ENCODE measurements around the gene ACAP3. TPM values are rescaled to one million over a fixed set of nuclear protein-coding genes. Genes with fewer than 3 reads are reported as not detected.

ACAP3 gene, protein sequence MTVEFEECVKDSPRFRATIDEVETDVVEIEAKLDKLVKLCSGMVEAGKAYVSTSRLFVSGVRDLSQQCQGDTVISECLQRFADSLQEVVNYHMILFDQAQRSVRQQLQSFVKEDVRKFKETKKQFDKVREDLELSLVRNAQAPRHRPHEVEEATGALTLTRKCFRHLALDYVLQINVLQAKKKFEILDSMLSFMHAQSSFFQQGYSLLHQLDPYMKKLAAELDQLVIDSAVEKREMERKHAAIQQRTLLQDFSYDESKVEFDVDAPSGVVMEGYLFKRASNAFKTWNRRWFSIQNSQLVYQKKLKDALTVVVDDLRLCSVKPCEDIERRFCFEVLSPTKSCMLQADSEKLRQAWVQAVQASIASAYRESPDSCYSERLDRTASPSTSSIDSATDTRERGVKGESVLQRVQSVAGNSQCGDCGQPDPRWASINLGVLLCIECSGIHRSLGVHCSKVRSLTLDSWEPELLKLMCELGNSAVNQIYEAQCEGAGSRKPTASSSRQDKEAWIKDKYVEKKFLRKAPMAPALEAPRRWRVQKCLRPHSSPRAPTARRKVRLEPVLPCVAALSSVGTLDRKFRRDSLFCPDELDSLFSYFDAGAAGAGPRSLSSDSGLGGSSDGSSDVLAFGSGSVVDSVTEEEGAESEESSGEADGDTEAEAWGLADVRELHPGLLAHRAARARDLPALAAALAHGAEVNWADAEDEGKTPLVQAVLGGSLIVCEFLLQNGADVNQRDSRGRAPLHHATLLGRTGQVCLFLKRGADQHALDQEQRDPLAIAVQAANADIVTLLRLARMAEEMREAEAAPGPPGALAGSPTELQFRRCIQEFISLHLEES
- 35.3 TPM for total RNA-seq

DNA sequence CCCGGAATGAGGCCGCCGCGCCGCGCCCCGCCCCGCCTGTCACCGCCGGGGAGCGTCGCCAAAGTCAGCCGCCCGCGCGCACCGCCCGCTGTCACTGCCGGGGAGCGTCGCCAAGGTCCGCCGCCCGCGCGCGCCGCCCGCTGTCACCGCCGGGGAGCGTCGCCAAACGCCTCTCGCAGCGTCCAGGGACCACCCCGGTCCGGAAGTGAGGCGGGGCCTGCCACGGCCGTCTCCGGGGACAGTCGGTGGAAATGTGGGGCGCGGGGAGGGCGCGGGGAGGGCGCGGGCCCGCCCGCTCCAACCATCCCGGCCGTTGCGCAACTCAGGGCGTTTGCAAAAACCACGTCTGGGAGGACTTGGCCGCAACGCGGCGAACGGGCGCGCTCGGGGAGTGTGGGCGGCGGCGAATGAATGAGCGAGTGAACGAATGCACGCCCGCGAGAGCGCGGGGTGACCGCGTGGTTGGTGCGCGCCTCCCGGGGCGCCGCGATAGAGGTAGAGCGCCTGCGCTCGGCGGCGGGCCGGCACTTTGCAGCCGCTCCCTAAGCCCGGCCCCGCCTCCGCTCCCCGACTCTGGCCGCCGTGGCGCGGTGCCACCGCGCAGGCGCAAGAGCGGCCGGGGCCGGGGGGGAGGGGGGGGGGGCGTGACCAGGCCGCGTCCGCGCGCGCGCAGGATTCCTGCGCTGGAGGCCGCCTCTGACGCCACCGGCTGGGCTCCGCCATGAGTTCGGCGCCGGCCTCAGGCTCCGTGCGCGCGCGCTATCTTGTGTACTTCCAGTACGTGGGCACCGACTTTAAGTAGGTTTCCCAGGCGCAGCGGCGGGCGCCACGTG is at the start of gene ACAP3, which contains the start of gene PUSL1:
TSS of gene ACAP3 (minus strand) at position 8 of the 833 bp plus-strand sequence. CDS start 115 bp downstream, outside the sequence.
TSS of gene PUSL1 (plus strand) at position 675 of the 833 bp plus-strand sequence. CDS start at position 722, 47 bp downstream.
- peak; percentile 67 for ATAC-seq

DNA sequence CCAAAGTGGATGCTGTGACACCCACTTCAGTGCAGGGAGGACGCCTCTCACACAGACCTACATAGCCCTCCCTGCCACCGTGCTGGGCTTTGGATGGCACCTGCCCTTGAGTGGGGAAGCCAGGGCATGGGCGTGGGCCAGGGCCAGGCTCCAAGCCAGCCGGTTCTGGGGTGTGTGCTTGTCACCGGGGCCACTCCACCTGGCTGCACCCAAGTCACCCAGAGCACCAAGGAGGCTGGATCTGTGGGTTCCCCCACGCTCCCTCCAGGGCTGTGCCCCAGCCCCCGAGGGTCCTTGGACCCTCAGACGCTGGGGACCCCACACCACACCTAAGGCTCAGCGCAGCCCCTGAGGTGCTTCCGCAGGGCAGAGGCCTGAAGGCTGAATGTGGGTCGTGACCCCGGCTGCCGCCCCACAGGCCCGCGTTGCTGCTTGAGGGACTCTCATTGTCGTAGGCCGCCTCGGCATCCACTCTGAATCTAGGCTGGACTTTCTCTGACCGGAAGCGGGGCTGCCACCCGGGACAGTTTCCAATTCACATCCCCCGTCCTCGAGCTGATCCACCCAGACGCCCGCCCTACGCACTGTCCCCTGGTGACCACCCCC is 49.2 kb upstream of the ACAP3 start:
- ATAC-seq: peak; percentile 37

DNA sequence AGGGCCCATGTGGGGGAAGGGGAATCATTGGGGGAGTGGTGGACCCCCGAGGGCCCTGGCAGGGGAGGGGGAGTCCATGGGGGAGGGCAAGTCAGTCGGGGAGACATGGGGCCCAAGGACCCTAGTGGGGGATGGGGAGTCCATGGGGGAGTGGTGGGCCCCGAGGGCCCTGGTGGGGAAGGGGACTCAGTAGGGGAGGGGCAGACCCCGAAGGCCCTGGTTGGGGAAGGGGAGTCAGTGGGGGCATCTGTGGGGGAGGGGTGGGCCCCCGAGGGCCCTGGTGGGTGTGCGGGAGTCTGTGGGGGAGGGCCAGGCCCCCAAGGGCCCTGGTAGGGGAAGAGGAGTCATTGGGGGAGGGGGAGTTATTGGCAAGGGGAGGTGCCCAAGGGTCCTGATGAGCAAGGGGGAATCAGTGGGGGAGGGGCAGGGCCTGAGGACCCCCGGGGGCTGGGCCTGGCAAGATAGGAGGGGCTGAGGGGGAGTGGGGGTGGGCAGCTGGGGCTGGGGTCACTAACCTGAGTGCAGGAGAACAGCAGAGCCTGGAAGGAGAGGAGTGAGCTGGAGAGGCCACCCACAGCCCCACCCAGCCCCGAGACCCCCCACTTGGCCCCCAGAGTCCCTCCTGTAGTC is 48.6 kb upstream of the ACAP3 start:
- ATAC-seq: no peak

DNA sequence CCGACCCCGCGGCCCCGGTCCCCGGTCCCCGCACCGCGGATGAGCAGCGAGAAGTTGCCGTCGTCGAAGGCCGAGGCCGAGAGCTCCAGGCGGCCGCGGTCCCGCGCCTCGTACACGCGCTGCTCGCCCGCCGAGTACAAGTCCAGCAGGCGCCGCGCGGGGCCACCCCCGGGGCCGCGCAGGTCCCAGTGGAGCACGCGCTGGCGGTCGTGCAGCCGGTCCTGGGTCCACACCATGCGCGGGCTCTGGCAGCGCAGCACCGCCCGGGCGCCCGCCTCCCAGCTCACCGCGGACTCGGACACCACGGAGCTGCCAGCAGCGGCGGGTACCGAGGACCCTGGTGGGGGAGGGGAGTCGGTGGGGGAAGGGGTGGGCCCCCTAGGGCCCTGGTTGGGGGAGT is 47.7 kb upstream of the ACAP3 start:
- ATAC-seq: peak; percentile 25

DNA sequence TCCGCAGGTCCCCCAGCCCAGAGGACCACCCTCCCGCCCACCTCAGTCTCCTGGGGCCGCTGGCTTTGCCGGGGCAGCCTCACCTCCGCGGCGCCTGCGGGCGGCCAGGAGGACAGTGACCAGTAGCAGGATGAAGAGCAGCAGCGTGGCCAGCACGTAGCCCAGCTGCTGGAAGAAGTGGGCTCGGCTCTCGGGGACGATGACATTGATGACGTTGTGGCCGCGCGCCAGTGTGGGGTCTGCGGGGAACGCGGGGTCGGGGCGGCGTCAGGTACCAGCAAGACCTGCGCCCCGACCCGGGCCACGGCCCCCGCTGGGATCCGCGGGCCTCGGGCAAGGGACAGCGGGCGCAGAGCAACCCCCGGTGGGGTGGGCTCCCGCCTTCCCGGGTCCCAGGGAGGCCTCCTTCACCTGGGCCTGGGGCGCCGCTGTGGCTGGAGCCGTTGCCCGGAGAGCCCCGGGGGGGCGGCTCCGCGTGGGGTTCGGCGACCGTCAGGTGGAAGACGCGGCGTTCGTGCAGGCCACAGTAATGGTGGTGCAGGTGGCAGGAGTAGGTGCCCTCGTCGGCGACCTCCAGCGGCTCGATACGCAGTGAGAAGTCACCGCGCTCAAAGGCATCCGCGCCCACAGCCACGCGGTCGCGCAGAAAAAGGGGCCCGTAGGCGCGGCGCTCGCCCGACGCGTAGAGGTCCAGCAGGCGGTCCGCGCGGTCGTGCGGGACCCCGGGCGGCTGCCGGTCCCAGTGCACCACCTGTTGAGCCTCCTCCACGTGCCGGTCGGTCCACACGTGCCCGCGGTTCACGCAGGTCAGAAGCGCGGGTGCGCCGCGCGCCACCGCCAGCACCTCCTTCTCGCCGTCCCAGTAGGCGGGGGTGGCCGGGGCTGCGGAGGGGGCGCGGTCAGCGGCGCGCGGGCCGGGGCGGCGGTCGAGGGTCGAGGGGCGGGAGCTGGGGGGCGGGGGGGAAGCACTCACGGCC is 46.8 kb upstream of the ACAP3 start:
- ATAC-seq: no peak

DNA sequence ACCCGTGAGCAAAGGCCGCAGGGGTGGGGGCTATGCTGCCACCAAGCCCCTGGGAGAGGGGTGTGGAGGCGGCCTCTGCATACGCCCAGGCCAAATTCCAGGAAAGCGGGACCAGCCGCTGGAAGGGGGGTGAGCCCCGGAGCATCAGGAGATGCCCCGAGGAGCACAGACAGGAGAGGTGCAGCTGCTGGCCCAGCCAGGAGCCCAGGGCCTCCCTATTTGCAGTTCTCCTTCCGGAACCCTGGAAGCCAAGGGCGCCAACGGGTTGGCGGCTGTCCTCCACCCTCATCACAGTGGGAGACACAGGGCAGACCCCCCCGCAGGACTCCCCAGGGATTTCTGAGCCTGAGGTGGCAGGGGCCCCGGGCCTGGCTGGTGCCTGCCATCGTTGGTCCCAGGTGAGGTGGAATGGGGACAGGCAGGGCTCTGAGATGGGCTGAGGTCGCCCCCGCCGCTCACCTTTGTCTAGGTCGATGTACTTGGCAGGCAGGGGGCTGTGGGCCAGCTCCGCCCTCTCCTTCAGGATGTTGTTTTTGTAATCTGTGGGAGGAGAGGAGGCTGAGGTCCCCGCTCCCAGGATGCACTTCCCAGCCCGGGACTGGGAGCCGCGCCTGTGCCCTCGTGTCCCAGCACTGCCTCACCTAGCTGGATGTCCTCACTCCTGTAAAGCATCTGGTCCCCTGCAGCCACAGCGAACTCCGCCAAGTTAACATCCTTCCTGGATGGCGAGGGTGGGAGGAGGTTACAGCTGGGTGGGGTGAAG is 45.8 kb upstream of the ACAP3 start:
- no peak for ATAC-seq

DNA sequence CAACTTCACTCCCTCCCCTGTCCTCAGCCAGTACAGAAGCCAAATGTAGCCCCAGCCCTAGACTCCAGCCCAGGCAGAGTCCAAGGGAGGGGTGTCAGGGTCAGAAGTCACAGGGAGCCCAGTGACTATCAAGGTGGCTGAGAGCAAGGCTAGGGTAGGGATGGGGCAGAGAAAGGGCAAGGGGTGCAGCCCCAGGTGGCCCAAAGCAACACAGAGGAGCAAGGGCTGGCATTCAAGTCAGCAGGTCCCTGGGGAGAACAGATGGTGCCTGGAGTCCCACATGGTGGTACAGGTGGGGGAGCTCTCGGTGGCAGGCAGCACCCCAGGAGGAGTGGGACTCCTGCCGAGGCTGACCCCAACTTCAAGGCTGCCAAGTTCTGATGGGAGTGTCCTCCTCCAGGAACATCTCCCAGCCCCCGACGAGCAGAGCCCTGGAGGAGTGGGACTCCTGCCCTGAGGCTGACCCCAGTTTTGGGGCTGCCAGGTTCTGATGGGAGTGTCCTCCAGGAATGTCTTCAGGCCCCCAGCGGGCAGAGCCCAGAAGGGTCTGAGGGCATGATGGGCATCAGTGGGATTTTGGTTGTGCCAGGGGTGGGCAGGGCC is 45.2 kb upstream of the ACAP3 start:
- no peak for ATAC-seq

DNA sequence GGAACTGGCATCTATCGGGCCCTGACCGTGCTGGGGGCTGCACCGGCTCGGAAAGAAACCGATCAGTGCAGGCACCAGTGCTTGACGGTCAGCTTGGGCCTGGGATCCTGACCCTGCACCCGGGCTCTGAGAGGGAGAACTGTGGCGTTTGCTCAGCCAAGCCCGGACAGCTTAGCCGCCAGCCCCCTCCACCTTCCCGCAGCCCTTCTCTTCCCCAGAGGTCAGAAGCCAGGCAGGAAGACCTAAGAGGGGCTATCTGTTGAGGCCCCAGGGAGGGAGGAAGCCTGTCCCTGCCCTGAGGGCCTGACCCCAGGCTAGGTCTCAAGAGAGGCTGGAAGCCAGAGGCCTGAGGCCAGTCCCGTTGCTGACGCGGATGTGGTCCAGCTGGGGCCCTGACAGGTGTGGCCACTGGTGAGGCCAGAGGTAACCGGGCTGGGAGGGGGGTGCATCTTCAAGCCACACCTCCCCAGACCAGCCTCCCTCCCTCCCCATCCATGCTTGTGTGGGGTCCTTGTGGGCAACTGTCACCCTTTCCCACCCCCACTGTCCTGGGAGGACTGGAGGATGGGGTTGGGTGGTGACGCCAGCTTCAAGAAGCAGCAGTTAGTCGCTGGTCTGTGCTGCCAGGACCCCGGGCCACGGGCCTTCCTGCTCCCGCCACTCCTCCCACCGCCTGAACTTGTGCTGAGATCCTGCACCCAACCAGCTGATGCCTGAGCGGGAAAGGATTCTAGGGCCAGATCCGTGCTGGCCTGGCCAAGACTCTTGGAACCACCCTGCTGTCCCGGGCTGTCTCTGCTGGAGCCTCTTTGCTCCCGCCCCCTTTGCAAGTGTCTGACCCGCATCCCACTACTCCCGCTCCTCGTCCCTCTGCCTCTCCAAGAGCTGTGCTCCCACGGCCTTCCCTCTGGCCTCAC is 44.0 kb upstream of the ACAP3 start:
- no peak for ATAC-seq

DNA sequence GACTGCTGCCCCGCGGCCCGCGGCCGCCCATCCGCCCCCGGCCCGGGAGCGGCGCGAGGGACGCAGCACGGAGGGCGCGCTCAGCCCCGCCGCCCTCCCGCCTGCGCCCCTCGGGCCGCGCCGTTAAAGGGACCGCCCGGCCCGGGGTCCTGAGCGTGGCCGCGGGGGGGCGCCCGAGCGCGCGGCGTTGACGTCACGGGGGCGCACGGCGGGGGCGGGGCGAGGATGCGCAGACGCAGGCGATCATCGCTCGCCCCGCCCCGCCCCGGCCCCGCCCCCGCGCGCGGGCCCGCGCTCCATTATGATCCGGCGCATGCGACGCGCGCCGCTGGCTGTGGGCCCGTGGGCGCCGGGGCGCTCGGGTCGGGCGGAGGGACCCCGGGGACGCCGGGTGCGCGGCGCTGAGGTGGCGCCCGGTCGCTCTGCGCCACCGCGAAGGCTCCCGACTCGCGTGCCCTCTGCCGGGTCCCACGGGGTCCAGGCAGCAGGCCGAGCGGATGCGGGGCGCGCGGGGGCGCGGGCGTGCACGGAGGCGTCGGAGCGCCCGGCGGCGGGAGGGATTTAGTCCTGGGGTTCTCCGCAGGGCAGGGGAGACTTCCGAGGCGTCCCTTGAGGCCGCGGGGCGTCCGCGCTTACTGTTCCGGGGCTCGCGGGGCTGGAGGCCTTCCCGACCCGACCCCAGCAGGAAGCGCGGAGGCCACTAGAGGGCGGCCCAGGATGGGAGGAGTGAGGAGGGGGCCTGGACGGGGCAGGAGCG is 41.7 kb upstream of the ACAP3 start, which contains the start of gene DVL1:
TSS of gene DVL1 (minus strand) at position 163 of the 757 bp plus-strand sequence. CDS start 353 bp downstream, outside the sequence.
- peak; percentile 29 for ATAC-seq

DNA sequence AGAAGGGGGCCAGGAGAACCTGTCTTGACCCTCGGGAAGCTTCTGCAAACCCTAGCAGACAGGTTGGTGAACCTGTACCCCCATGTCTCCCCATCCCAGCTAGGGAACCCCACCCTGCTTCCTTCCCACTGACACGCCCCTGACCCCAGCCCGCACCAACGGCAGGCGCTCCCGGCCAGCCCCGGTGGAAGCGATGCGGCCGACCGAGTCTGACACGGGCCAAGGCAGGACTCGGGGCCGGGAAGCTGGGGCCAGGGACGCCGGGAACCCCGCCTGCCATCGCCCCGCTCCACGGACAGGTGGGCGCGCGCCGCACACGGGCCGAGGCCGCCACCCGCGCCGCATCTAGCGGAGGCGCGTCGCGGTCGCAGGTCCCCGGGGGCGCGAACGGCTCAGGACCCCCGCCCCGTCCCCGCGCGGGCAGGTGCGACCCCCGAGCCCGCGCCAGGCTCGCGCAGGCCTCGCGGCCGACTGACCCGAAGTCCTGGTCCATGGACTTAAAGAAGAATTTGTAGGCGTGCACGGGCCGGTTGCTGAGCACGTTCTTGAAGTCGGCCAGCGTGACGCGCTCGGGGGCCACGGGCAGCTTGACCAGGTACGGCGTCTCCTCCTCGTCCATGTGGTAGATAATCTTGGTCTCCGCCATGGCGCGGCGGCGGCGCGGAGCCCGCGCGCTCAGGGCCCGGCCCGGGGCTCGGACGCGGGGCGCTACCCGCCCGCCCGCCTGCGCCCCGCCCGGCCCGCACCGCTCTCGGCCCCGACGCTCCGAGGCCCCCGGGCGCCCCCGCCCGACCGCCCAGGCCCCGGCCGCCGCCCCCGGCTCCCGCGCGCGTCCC is 40.9 kb upstream of the ACAP3 start:
- no peak for ATAC-seq

DNA sequence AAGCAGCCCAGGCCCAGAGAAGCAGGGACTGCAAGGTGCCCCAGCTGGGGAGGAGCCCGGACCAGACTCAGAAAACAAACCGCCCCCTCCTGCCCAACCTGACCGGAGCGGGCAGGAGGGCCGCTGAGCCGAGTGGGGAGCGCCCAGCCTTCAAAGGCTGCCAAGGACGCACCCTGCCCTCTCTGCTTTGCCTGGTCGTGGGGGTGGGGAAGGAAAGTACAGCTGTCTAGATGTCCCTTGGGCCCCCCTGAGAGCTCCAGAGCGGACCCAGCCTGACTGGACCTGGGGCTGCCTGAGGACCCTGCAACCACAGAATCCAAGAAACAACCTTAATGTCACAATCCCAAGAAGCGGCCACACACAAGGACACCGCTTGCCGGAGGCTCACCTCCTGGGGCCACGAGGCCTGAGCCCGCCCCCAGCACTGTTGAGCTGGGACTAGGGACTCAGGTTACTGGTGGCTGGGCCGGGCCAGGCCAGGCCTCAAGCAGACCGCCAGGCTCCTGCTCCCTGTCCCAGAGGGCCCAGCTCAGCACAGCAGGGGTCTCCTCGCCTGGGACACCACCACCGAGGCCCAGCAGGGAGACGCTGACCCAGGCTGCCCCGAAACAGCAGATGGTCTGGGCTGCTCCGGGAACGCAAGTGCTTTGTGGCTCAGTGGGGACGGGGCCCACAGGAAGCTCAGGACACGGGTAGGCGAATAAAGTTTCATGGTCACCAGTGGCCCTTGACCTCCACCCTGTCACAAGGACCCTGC is 40.1 kb upstream of the ACAP3 start:
- ATAC-seq: peak; percentile 45

DNA sequence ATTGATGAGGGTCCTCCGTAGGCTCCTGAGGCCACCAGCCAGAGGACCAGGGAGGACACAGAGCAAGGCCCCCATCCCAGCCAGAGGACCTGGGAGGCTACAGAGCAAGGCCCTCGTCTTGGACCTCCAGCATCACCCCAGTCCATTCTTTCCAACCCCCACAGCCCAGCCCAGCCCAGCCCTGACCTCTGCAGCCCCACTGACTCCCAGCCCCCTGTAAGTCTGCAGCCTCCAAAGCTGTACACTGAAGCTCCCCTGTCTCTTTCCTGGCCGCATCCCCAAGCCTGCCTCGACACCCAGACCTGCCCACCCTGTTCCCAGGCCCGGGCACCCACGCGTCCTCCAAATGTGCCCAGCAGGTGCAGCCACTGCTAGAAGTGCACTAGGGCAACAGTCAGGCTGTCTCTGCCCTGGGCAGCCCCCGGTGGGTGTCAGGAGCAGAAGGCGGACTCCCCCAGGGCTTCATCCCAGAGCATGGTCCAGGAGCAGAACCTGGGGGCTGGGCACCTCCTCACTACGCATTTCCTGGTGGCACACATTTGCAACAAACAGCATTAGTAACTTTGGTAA is 39.4 kb upstream of the ACAP3 start:
- ATAC-seq: no peak

DNA sequence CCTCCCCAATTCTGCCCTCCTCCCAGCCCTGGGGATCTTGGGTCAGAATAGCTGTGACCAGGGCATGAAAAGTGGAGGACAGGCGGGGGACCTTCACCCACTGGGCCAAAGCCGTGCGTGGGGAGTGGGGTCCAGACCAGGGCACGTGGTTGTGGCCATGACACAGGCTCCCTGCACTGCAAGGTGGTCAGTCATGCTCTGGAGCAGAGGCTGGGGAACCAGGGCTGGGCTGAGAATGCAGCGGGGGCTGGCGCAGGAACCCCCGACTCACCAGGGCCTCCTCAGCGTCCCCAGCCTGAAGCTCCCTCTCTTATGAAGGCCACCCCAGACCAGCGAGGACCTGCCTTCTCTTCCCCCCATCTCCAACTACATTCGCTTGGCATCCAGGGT is 38.8 kb upstream of the ACAP3 start:
- no peak for ATAC-seq

DNA sequence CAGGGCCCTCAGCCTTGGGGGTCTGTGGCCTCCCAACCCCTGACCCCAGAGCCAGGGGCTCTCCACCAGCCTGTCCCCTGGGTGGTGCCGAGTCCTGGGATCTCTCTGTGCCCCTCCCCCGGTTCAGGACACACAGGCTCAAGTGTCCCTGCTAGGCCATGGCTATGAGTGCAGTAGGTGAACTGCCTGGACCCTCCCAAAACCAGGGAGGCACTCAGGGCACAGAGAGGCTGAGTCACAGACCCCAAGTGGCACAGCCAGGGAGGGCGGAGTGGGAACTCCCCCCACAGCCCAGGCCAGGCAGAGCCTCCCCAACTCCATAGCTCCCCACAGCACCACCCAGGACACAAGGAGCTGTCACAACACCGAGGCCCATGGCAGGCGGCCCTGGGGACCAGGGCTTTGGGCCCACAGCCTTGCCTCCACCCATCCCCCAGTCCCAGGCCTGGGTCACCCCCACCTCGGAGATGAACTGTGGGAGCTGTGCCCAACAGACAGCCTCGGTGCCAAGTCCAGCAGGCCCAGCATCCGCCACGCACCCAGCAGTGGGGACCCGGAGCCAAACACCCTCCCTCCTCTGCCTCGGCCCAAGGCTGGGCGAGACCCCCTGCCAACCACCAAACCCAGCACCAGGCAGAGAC is 38.2 kb upstream of the ACAP3 start:
- no peak for ATAC-seq

DNA sequence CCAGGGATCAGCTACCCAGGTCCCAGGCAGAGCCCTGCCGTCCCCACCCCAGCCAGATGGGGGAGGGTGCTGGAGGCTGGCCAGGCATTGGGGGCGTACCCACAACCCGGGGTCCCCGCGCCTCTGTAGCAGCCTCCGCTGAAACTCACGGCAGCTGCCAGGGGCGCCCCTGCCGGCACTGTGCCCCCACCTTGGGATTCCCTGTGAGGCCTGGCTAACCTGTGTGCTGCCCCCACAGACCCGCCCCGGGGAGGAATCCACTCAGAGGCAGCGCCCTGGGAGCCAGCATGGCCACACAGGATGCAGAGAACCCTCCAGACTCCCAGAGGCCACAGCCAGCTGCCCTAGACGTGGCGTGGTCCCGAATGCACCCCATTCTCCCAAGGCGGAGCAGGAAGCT is 37.7 kb upstream of the ACAP3 start:
- no peak for ATAC-seq

All from esophagus mucosa (tissue), 1 donor.